GM06990 (cell line): Measurements from ENCODE around the gene ASAP3.

Source experiments
- DNase-seq: peaks from one replicate; pipeline ENCODE4 v3.0.0-alpha.2; 2011; ENCODE audit not compliant: insufficient read length; ENCODE audit errors: extremely low read depth
- H3K27me3 ChIP-seq: replicated peaks from 2 replicates; pipeline ENCODE4 v1.6.0; 2011; ENCODE audit warnings: low read length; ENCODE audit not compliant: control insufficient read depth, insufficient read depth
- H3K36me3 ChIP-seq: 2 replicates; pipeline ENCODE4 v1.5.1; 2011; ENCODE audit warnings: low read length; ENCODE audit not compliant: control insufficient read depth, insufficient read depth
- H3K4me3 ChIP-seq: replicated peaks from 2 replicates; pipeline ENCODE4 v1.5.1; 2011; ENCODE audit warnings: low read depth, mild to moderate bottlenecking, control low read depth, low read length
- TF ChIP-seq, protein P1 (sequence below): IDR thresholded peaks from 2 replicates; pipeline ENCODE4 v1.5.1; 2011; ENCODE audit warnings: low read length, control low read depth, mild to moderate bottlenecking, inconsistent platforms; ENCODE audit not compliant: insufficient read depth, poor library complexity, severe bottlenecking

ASAP3 gene

DNA sequence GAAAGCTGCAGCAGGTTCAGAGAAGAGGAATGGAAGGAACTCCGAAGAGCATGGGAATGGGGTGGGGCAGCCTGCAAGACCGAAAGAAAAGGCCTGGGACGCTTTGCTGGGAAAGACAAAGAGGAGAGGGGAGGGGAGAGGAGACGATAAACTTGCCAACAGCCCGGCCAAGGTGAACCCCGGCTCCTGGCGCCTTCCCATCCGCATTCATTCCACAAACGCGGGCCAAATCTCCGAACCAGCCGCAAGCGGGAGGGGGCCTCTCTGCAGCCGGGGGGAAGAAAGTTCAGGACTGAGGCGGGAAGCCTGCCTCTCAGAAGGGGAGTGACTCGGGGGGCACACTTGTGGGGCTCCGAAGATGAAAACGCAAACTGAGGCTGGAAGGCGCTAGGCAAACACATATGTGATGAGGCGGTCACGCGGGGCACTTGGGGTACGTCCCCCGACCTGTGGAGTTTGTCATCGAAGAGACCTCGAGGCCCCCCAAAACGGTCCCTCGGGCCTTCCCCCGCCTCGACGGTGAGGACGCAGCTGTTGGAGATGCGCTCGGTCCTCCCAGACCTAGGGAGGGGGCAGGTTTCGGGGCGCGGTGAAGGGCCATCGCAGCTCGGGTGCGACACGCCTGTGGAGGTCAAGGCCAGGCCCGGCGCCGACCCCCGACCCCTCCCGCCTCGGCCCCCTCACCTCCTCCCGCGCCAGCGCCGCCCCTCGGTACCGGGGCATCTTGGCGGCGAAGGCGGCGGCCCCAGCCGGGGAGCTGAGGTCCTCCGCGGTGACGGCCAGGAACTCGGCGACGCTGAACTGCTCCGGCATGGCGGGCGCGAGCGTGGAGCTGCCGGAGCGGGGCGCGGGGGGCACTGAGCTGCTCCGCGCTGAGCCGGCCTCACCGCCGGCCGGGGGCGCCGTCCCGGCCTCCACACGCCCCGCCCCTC is at the start of gene ASAP3:
TSS of gene ASAP3 (minus strand) at position 859 of the 932 bp plus-strand sequence. CDS start at position 813, 46 bp downstream.
- no peak for DNase-seq
- H3K27me3 ChIP-seq: peaks cover 4% of the 10 kb centered on the region
- TF ChIP-seq, protein P1, sequence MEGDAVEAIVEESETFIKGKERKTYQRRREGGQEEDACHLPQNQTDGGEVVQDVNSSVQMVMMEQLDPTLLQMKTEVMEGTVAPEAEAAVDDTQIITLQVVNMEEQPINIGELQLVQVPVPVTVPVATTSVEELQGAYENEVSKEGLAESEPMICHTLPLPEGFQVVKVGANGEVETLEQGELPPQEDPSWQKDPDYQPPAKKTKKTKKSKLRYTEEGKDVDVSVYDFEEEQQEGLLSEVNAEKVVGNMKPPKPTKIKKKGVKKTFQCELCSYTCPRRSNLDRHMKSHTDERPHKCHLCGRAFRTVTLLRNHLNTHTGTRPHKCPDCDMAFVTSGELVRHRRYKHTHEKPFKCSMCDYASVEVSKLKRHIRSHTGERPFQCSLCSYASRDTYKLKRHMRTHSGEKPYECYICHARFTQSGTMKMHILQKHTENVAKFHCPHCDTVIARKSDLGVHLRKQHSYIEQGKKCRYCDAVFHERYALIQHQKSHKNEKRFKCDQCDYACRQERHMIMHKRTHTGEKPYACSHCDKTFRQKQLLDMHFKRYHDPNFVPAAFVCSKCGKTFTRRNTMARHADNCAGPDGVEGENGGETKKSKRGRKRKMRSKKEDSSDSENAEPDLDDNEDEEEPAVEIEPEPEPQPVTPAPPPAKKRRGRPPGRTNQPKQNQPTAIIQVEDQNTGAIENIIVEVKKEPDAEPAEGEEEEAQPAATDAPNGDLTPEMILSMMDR: peak; percentile 4
- peak within 1 kb of the TSS; percentile 66 for H3K4me3 ChIP-seq
- H3K36me3 ChIP-seq: no peaks in the 10 kb centered on the region

DNA sequence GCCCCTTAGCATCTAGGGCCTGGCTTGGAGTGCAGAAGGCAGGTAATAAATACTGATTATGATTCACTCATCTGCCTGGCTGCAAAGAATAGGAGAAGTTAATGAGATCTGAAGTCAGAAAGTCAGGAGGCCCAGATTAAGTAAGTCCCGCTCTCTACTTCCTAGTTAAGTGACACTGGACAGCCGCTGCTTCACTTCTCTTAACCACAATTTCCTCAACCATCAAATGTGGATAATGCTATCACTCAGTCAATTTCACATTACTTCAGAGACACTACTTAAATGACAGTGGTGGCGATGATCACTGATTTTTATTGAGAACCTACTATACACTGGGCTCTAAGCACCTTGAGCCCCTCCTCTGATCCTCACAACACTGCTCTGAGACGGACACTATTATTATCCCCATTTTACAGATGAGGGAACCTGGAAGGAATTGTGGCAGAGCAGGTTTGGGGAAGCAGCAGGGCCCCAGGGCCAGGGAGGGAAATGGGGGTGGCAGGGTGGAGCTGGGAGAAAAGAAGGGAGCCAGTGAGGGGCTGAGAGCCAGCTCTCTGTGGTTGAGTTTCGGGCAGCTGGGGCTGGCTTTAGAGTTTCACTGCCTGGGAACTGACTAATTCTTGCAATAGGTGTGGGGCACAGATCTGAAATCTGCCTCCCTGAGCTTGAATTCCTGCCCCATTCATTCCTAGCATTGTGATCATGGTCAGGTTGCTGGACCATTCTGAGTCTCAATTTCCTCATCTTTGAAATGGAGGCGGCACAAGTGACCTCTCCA is 49.5 kb upstream of the ASAP3 start:
- DNase-seq: no peak
- Histone ChIP-seq H3K27me3 (no peaks in the 10 kb centered on the region), H3K4me3 (no peak overlapping the region), H3K36me3 (no peaks in the 10 kb centered on the region)
- TF ChIP-seq, protein P1: no peak

- H3K36me3 ChIP-seq: no peaks in the 10 kb centered on the region
- no peaks in the 10 kb centered on the region for H3K27me3 ChIP-seq
- TF ChIP-seq, protein P1: no peak
- peak overlapping the region; percentile 35 for H3K4me3 ChIP-seq
- no peak for DNase-seq
These were observed 47.6 kb upstream of the ASAP3 start for GRCh38 chr1:23531562-23532094.

- Histone ChIP-seq H3K36me3 (no peaks in the 10 kb centered on the region), H3K4me3 (peak within 1 kb of the TSS; percentile 66), H3K27me3 (no peaks in the 10 kb centered on the region)
- DNase-seq: peak; percentile 89
- TF ChIP-seq, protein P1: no peak
These were observed 47.0 kb upstream of the ASAP3 start, which contains the start of gene E2F2 for GRCh38 chr1:23530747-23531561. E2F2 (minus strand) TSS chr1:23531233; CDS start chr1:23530793, 440 bp downstream.

- TF ChIP-seq, protein P1: no peak
- peak; percentile 75 for DNase-seq
- Histone ChIP-seq H3K4me3 (peak overlapping the region; percentile 66), H3K36me3 (no peaks in the 10 kb centered on the region), H3K27me3 (no peaks in the 10 kb centered on the region)
These were observed 46.2 kb upstream of the ASAP3 start for GRCh38 chr1:23530087-23530746.
